ENCODE measurements around the gene TCN2. TPM values are rescaled to one million over a fixed set of nuclear protein-coding genes. Genes with fewer than 3 reads are reported as not detected.

TCN2 gene
- total and polyA plus RNA-seq, 4 experiments from 2014 or later = 0.93 to 2.3 (median 1.2) TPM

DNA sequence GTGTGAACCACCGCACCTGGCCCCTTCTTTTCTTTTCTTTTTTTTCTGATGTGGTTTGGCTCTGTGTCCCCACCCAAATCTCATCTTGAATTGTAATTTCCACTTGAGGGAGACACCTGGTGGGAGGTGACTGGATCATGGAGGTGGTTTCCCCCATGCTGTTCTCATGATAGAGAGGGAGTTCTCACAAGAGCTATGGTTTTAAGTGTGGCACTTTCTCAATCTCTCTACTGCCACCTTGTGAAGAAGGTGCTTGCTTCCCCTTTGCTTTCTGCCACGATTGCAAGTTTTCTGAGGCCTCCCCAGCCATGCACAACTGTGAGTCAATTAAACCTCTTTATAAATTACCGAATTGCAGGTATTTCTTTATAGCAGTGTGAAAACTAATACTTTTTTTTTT, 4.9 kb upstream of the TCN2 start:
- CTCF ChIA-PET (ENCODE audit: partially characterized antibody) = interaction anchor here (1.0 kb wide), 1 partner anchor 11 kb away, joined by 3 read pairs; the partner anchor contains the start of gene PES1
- H3K9me3 Mint-ChIP-seq = no peaks in the 10 kb centered on the region
- Histone ChIP-seq H3K9me3 (ENCODE audit: control insufficient read depth in 1 of 2, low read length in 2 of 2) (no peaks in the 10 kb centered on the region), H3K36me3 (ENCODE audit: insufficient read depth, low read length) (no peaks in the 10 kb centered on the region), H3K27ac (ENCODE audit: low read depth, low read length) (no peak overlapping the region), H3K27me3 (ENCODE audit: insufficient read depth, low read length) (no peaks in the 10 kb centered on the region), H3K4me1 (ENCODE audit: insufficient read depth, low read length) (peaks cover 10% of the 10 kb centered on the region), H3K4me3 (ENCODE audit: low read length in 2 of 2) (no peak overlapping the region)
- intact Hi-C loops (cut with micrococcal nuclease) = loop anchor here (2.0 kb wide), 1 partner anchor 211 kb away; no protein-coding TSS in a partner anchor
- POLR2A ChIA-PET (ENCODE audit: partially characterized antibody) = interaction anchor here (0.6 kb wide), 1 partner anchor 196 kb away, joined by 3 read pairs; no protein-coding TSS in a partner anchor
- H3K36me3 Mint-ChIP-seq = no peaks in the 10 kb centered on the region
- H3K27ac Mint-ChIP-seq = peak overlapping the region in 1 of 7 donors; percentile 68
- peak in 3 of 5 donors; percentile 15 to 39 (median 17) for DNase-seq
- no peak overlapping the region for H3K4me3 Mint-ChIP-seq
- peaks cover 0 to 3% of the 10 kb centered on the region in 2 donors for H3K27me3 Mint-ChIP-seq
- H3K4me1 Mint-ChIP-seq = peaks cover 6 to 17% (median 13%) of the 10 kb centered on the region in 4 donors

DNA sequence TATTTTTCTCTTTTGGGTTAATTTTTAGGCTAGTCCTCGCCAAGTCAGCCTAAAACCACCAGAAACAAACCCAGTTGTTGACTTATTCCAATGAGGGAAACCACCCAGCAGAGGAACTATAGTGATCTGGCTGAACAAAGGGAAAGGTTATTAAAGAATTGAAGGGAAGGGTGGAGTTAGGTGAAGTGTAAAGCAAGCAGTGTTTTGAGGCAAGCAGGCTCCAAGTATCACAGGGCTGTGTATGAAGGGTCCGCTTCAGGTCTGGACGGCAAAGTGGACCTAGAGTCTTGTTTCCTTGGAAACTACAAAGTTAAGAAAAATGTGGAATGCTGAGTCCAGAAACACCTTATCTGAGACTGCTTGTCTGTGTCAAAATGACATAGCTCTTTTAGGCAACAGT, 3.2 kb upstream of the TCN2 start:
- Histone ChIP-seq H3K27ac (ENCODE audit: low read depth, low read length) (no peak overlapping the region), H3K4me1 (ENCODE audit: insufficient read depth, low read length) (peaks cover 16% of the 10 kb centered on the region), H3K36me3 (ENCODE audit: insufficient read depth, low read length) (no peaks in the 10 kb centered on the region), H3K9me3 (ENCODE audit: control insufficient read depth in 1 of 2, low read length in 2 of 2) (no peaks in the 10 kb centered on the region), H3K4me3 (ENCODE audit: low read length in 2 of 2) (no peak overlapping the region), H3K27me3 (ENCODE audit: insufficient read depth, low read length) (no peaks in the 10 kb centered on the region)
- Mint-ChIP-seq H3K9me3 (no peaks in the 10 kb centered on the region), H3K4me1 (peaks cover 10 to 26% (median 19%) of the 10 kb centered on the region in 4 donors), H3K27me3 (peaks cover 0 to 1% of the 10 kb centered on the region in 2 donors), H3K4me3 (no peak overlapping the region), H3K36me3 (no peaks in the 10 kb centered on the region), H3K27ac (peak overlapping the region in 1 of 7 donors; percentile 21)
- no peak for DNase-seq
- POLR2A ChIA-PET (ENCODE audit: partially characterized antibody) = no interaction called here
- intact Hi-C loops (cut with micrococcal nuclease) = loop anchor here (2.0 kb wide), 1 partner anchor 213 kb away; no protein-coding TSS in a partner anchor
- CTCF ChIA-PET (ENCODE audit: partially characterized antibody) = interaction anchor here (0.9 to 1.6 kb wide), 4 partner anchors 9 to 31 kb away, joined by 3 to 6 read pairs (median 4); no protein-coding TSS in a partner anchor

DNA sequence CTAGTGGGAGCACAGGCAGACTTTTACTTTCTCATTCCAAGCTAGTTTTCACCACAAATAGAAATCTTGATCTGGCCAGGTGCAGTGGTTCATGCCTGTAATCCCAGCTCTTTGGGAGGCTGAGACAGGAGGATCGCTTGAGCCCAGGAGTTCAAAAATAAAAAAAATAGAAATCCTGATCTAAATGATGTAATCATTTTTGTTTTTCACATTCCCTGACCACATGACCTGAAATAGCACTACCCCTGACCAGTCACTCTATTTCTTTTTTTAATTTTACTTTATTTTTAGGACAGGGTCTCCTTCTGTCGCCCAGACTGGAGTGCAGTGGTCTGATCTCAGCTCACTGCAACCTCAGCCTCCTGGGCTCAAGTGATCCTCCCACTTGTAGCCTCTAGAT, 2.3 kb upstream of the TCN2 start:
- Histone ChIP-seq H3K4me1 (ENCODE audit: insufficient read depth, low read length) (peaks cover 16% of the 10 kb centered on the region), H3K9me3 (ENCODE audit: control insufficient read depth in 1 of 2, low read length in 2 of 2) (no peaks in the 10 kb centered on the region), H3K36me3 (ENCODE audit: insufficient read depth, low read length) (no peaks in the 10 kb centered on the region), H3K27me3 (ENCODE audit: insufficient read depth, low read length) (no peaks in the 10 kb centered on the region), H3K27ac (ENCODE audit: low read depth, low read length) (no peak overlapping the region), H3K4me3 (ENCODE audit: low read length in 2 of 2) (no peak overlapping the region)
- no peak overlapping the region for H3K4me3 Mint-ChIP-seq
- intact Hi-C loops (cut with micrococcal nuclease) = no loop called here
- H3K27me3 Mint-ChIP-seq = peaks cover 0 to 1% of the 10 kb centered on the region in 2 donors
- H3K4me1 Mint-ChIP-seq = peaks cover 13 to 30% (median 20%) of the 10 kb centered on the region in 4 donors
- CTCF ChIA-PET (ENCODE audit: partially characterized antibody) = interaction anchor here (0.6 to 1.6 kb wide), 6 partner anchors 10 to 33 kb away, joined by 3 to 6 read pairs (median 4); no protein-coding TSS in a partner anchor
- H3K9me3 Mint-ChIP-seq = peaks cover 0 to 2% (median 0%) of the 10 kb centered on the region in 8 donors
- POLR2A ChIA-PET (ENCODE audit: partially characterized antibody) = interaction anchor here (0.7 kb wide), 1 partner anchor 9 kb away, joined by 3 read pairs; no protein-coding TSS in a partner anchor
- peak overlapping the region in 1 of 7 donors; percentile 42 for H3K27ac Mint-ChIP-seq
- no peaks in the 10 kb centered on the region for H3K36me3 Mint-ChIP-seq
- DNase-seq = no peak

DNA sequence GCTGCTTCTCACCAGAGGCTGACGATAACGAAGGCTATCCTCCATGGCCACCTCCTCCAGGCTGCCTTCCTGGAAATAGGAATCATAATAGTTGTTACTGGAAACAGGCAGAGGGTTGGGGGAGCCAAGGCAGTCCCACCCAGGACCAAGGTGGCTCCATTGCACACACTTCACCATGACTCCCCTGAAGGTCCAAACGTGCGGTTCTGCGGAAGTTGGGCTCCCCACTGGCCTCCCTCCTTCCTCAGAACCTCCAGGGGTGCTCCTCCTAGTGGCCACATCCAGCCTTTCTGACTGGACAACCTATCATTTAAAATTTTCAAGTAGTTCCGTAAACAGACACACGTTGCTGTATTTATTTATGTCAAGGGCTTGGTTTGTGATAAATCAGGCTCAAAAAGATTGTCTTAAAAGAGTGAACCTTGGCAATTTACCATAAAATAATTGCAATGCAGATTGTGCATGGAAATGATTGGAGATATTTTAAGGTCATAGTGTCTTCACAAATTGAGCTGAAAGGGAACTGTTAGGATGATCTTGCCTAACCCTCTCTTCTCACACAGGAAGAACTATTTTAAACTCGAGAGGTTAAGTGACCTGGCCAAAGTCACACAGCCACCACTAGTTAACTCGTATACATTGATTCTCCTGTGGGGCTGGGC, 1.4 kb upstream of the TCN2 start:
- H3K4me3 ChIP-seq (ENCODE audit: low read length in 2 of 2) = no peak overlapping the region
- no peaks in the 10 kb centered on the region for H3K9me3 ChIP-seq (ENCODE audit: control insufficient read depth in 1 of 2, low read length in 2 of 2)
- intact Hi-C loops (cut with micrococcal nuclease) = no loop called here
- CTCF ChIA-PET (ENCODE audit: partially characterized antibody) = interaction anchor here (0.8 to 2.7 kb wide), 6 partner anchors 8 to 42 kb away, joined by 3 to 14 read pairs (median 4); partner anchors contain the start of genes PES1 and SLC35E4
- peaks cover 13 to 30% (median 20%) of the 10 kb centered on the region in 4 donors for H3K4me1 Mint-ChIP-seq
- POLR2A ChIA-PET (ENCODE audit: partially characterized antibody) = interaction anchor here (1.4 to 2.3 kb wide), 3 partner anchors 13 to 364 kb away, joined by 4 to 19 read pairs (median 11); partner anchors contain the start of genes PES1, SLC35E4 and TUG1
- H3K27me3 ChIP-seq (ENCODE audit: insufficient read depth, low read length) = no peaks in the 10 kb centered on the region
- peak overlapping the region in 3 of 7 donors; percentile 23 to 54 (median 28) for H3K27ac Mint-ChIP-seq
- peak overlapping the region in 5 of 8 donors; percentile 35 to 77 (median 63) for H3K4me3 Mint-ChIP-seq
- peaks cover 0 to 2% (median 0%) of the 10 kb centered on the region in 8 donors for H3K9me3 Mint-ChIP-seq
- peaks cover 0 to 1% of the 10 kb centered on the region in 2 donors for H3K27me3 Mint-ChIP-seq
- DNase-seq = peak; percentile 17 to 50 (median 23)
- peaks cover 16% of the 10 kb centered on the region for H3K4me1 ChIP-seq (ENCODE audit: insufficient read depth, low read length)
- H3K36me3 ChIP-seq (ENCODE audit: insufficient read depth, low read length) = no peaks in the 10 kb centered on the region
- H3K27ac ChIP-seq (ENCODE audit: low read depth, low read length) = no peak overlapping the region
- no peaks in the 10 kb centered on the region for H3K36me3 Mint-ChIP-seq

DNA sequence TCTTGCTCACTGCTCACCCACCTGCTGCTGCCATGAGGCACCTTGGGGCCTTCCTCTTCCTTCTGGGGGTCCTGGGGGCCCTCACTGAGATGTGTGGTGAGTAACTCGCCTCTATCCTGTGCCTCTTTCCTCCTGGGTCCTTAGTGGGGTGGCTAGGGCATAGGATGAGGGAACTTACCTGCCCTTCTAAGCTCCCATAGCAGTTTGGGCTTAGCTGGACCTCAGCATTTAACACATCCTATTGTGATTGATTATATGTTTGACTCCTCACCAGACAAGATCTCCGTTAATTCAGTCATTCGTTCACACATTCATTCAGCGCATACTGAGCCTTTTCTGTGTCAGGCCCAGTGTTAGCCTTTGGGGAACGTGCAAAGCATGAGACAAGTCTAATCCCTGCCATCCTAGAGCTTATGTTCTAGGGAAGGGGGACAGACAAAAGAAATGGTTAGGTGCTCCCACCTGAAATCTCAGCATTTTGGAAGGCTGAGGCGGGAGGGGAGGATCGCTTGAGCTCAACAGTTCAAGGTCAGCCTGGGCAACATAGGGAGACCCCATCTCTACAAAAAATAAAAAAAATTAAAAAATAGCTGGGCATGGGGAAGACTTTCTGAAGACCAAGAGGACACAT, 441 bp downstream of the TCN2 start:
- Histone ChIP-seq H3K4me1 (ENCODE audit: insufficient read depth, low read length) (peaks cover 16% of the 10 kb centered on the region), H3K36me3 (ENCODE audit: insufficient read depth, low read length) (no peaks in the 10 kb centered on the region), H3K27ac (ENCODE audit: low read depth, low read length) (no peak overlapping the region), H3K27me3 (ENCODE audit: insufficient read depth, low read length) (no peaks in the 10 kb centered on the region), H3K9me3 (ENCODE audit: control insufficient read depth in 1 of 2, low read length in 2 of 2) (no peaks in the 10 kb centered on the region), H3K4me3 (ENCODE audit: low read length in 2 of 2) (peak overlapping the region in 1 of 2 donors; percentile 57)
- peaks cover 9 to 30% (median 19%) of the 10 kb centered on the region in 4 donors for H3K4me1 Mint-ChIP-seq
- H3K4me3 Mint-ChIP-seq = peak overlapping the region; percentile 86 to 94 (median 90)
- CTCF ChIA-PET (ENCODE audit: partially characterized antibody) = interaction anchor here (0.7 to 2.7 kb wide), 6 partner anchors 9 to 284 kb away, joined by 3 to 14 read pairs (median 4); partner anchors contain the start of gene SLC35E4
- DNase-seq = no peak
- peak overlapping the region in 6 of 7 donors; percentile 50 to 92 (median 60) for H3K27ac Mint-ChIP-seq
- POLR2A ChIA-PET (ENCODE audit: partially characterized antibody) = interaction anchor here (0.6 to 2.3 kb wide), 7 partner anchors 15 to 605 kb away, joined by 3 to 19 read pairs (median 4); partner anchors contain the start of genes LIMK2, PES1, SLC35E4 and TUG1
- intact Hi-C loops (cut with micrococcal nuclease) = no loop called here
- H3K27me3 Mint-ChIP-seq = peaks cover 0 to 1% of the 10 kb centered on the region in 2 donors
- H3K36me3 Mint-ChIP-seq = no peaks in the 10 kb centered on the region
- peaks cover 0 to 2% (median 0%) of the 10 kb centered on the region in 8 donors for H3K9me3 Mint-ChIP-seq

DNA sequence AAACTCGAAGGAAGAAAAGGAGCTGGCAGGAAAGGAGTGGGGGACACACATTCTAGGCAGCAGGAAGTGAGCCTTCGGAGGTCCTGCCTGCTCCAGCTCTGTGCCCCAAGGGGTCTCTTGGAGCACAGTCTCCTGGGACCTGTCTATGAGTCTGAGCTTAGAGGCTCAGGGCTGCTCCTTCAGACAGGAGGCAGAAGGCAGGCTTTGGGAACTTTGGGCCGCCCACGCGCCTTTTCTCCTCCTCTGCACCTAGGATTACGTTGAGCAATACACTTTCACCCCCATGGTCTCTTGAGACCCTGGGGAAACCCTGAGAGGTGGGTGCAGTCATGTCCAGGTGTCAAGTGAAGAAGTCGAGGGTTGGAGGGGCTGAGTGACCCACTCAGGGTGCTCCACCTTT, 965 bp downstream of the TCN2 start:
- Mint-ChIP-seq H3K27me3 (peaks cover 0 to 1% of the 10 kb centered on the region in 2 donors), H3K4me1 (peaks cover 9 to 30% (median 19%) of the 10 kb centered on the region in 4 donors), H3K27ac (no peak overlapping the region), H3K36me3 (no peaks in the 10 kb centered on the region), H3K4me3 (no peak overlapping the region), H3K9me3 (peaks cover 0 to 2% (median 0%) of the 10 kb centered on the region in 8 donors)
- H3K4me1 ChIP-seq (ENCODE audit: insufficient read depth, low read length) = peaks cover 16% of the 10 kb centered on the region
- H3K27me3 ChIP-seq (ENCODE audit: insufficient read depth, low read length) = no peaks in the 10 kb centered on the region
- CTCF ChIA-PET (ENCODE audit: partially characterized antibody) = interaction anchor here (1.1 to 2.7 kb wide), 5 partner anchors 9 to 283 kb away, joined by 3 to 14 read pairs (median 4); partner anchors contain the start of gene SLC35E4
- DNase-seq = no peak
- POLR2A ChIA-PET (ENCODE audit: partially characterized antibody) = interaction anchor here (0.6 to 2.2 kb wide), 5 partner anchors 18 to 71 kb away, joined by 3 to 11 read pairs (median 3); partner anchors contain the start of gene SLC35E4
- intact Hi-C loops (cut with micrococcal nuclease) = no loop called here
- H3K27ac ChIP-seq (ENCODE audit: low read depth, low read length) = no peak overlapping the region
- H3K9me3 ChIP-seq (ENCODE audit: control insufficient read depth in 1 of 2, low read length in 2 of 2) = no peaks in the 10 kb centered on the region
- H3K4me3 ChIP-seq (ENCODE audit: low read length in 2 of 2) = no peak overlapping the region
- H3K36me3 ChIP-seq (ENCODE audit: insufficient read depth, low read length) = no peaks in the 10 kb centered on the region
